Epidermal melanocyte (primary cell): ENCODE results near the gene BCL11A.
A peak's percentile ranks its signal among the peaks of the same experiment; 100 is the strongest.

Experiments
- DNase-seq: peaks from one replicate; pipeline ENCODE4 v3.0.0; 2011; ENCODE audit warnings: low spot score; ENCODE audit not compliant: insufficient read length

BCL11A gene

GRCh38 chr2:60528281-60529020, 25.0 kb downstream of the BCL11A start:
- DNase-seq: no peak

GRCh38 chr2:60527762-60528161, 25.7 kb downstream of the BCL11A start:
- peak; percentile 67 for DNase-seq

DNA sequence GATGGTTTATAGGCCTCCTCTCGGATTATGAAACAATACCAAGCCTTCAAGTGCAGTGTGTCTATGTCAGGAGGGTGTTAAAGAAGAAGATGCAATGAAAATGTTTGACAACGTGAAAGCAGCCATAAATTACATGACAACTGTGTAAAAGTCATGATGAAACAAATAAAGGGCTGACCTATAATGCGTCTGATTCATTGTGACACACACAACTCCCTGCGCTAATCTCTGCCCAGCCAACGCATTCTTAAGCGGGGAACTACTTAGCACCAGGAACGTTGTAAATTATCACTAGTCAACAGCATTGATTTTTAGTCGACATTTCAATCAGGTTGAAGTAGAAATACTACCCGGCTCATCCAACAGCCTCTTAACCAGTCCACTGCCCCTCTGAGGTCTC, 26.8 kb downstream of the BCL11A start:
- DNase-seq: no peak

DNA sequence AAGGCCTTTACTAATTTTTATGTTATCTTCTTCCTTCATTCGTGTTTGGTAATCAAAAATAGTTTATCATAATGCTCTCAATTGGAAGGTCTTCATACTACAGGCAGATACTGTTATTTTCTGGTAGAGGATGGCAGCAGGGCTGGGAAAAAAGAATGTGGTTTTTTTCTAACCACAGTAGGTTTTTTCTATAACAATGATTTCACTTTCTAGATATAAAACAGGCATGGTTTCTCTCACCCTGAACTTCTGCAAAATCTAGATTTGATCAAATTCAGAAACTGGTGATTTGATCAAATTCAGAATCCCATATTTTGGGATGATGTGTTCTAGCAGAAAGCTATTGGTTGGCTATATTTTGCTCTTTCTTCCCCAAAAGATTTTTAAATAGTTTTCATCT, 27.6 kb downstream of the BCL11A start:
- no peak for DNase-seq

DNA sequence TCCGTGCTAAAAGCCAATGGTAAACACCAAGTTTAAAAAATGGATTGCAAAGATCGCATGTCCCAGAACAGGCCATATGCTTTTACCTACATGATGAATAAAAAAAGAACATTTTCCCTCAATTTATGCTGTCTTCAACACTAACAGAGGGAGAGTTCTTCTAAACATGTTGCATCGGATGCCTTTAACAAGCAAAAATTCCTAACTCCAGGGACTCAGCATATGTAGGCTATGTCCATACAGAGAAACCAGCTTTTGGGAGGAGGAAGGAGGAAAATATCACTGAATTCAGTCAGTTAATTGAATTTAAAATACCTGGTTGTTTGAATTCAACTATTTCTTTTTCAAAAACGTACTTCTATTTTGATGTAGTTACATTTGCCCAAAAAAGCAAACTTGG, 28.6 kb downstream of the BCL11A start:
- no peak for DNase-seq

- DNase-seq: no peak
Measured at GRCh38 chr2:60523963-60524362, 29.5 kb downstream of the BCL11A start.

DNA sequence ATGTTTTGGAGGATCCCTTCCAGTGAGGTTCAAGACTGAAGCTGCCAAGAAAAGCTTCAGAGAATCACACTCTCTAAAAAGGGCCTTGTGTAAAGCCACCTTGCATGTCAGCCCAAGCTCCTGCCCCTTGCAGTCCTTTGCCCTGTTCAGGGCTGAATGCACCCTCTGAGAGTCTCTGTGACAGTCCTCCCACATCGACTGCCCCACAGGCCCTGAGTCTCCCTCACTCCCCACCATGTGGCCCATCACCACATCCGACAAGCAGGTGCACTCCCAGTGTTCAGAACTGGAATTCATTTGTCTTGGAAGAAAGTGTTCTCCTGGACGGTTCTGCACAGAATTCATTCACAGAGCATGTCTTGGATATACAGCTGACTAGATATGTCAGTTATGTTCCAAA, 31.0 kb downstream of the BCL11A start:
- DNase-seq: no peak

GRCh38 chr2:60521626-60522025, 31.8 kb downstream of the BCL11A start:
- no peak for DNase-seq

DNA sequence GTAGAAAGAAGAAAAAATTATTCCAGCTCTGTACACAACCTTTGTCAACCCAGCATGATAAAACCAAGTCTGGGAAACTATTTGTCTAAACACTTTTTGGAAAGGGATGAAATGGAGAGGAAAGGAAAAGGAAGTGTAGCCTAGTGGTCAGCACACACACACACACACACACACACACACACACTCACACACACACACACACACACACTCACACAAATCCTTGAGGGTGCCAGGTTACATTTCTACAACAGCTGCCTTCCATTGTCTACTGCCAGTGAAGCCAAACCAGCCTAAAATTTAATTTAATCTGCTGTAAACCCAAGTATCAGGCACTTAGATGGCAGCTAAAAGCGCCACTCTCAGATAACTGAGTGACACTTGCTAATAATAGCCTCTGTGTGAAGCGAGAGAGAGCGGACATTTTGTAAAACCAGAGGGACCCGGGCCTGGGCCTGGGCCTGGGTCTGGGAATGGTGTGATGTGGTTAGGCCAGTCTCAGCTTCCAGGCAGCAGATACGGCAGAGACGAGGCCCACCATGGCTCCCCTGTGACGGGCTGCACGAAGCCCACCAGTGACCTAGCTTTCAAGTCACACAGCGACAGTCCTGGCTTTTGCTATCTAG, 32.4 kb downstream of the BCL11A start:
- no peak for DNase-seq

GRCh38 chr2:60520151-60520876, 33.1 kb downstream of the BCL11A start:
- no peak for DNase-seq

DNA sequence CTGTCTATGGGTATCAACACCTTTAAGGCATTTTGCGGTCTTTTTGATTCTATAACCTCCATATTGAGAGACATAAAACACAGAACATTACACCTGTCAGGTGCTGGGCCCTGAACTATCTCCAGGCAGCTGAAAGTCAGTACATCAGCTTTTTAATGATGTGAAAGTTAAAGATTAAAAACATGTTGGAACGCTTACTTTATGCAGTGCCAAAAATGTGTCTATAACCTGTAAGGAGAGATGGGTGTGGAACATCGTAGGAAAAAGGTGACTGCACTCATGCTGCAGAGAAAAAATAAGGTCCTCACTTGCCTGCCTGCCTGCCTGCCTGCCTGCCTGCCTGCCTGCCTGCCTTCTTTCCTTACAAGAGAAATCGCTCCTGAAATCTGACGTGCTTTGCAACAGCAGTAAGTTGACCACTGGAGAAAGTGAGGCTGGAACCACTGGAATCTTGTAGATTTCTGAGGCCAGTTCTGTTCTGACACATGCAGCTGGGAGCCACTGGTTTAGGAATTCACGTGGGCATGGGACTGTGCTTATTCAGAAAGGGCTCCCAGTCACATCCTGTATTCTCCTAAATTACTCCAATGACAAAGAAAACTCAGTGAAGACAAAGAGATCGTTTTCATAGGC, 34.1 kb downstream of the BCL11A start:
- DNase-seq: no peak

- no peak for DNase-seq
Measured at GRCh38 chr2:60518567-60518966, 34.9 kb downstream of the BCL11A start.

DNA sequence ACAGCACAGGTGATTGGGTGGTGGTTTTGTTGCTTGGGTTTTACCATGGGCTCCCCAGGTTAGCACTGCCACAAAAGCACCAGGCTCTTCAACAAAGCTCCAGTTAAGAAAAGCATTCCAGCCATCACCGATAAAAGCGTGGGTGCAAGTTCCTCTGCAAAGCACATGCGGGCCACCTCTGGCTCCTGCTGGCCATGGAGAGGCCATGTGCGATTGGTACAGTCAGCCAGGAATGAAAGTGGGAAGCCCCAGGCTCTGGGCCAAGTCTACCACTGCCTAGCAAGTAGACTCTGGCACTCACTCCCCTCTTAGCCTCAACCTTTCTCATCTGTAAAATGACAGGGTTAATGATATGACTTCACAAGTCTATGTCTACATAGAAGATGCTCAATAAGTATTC, 36.0 kb downstream of the BCL11A start:
- no peak for DNase-seq

DNA sequence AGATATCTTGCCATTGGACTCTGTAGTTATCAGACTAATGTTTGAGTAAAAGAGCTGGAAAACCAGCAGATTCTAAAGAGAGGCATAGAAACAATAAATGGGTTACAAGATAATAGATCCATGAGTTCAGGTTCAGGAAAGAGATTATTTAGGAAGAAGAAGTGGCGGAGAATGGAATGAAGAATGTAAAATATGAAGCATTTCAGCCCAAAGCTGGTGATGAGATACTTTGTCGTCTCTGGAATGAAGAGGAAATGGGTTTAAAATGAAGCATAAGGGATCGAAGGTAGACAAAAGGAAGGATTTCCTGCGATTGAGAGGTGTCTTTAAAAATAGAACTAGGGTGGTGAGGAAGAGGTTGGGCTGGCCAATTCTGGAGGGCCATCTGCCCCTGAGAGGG, 36.6 kb downstream of the BCL11A start:
- DNase-seq: no peak

DNA sequence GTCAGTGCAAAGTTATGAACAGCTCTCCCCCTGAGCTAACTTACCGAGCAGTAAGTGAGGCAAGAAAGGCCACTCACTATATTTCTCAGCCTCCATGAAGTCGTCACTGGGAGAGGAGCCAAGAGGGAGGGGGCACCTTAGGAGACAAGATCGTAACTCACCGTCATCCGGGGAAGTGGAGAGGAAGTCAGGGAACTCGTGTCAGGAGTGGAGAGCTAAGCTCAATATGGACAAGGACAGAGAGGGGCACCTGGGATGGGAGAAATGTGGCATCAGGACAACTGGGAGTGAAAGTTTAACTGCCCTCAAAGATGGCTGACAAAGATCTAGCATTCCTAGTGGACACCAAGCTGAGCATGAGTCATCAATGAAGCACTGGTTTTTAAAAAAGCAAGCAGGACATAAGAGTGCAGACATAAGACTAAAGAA, 37.1 kb downstream of the BCL11A start:
- DNase-seq: no peak

DNA sequence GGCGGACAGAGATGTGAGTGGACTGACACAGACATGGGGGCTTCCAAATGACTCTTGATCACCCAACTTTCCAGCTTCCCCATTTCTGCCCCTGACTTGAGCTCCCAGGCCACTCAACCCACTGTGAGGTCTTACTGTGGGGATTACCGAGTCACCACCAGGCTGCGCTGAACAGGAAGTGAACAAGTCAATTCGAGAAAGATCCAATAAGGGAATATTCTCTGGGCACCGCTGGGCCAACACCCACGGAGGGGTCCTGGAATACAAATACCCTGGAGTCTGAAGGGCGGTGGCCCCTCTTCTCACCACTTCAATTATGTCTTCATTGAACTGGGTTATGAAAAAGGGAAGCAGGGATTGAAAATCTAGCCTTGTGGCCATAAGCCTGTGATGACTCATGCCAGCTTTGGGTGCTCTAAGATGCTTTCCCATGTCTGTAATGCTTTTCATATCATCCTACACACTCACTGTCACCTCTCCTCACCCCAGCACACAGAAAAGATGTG, 37.7 kb downstream of the BCL11A start:
- DNase-seq: no peak

DNA sequence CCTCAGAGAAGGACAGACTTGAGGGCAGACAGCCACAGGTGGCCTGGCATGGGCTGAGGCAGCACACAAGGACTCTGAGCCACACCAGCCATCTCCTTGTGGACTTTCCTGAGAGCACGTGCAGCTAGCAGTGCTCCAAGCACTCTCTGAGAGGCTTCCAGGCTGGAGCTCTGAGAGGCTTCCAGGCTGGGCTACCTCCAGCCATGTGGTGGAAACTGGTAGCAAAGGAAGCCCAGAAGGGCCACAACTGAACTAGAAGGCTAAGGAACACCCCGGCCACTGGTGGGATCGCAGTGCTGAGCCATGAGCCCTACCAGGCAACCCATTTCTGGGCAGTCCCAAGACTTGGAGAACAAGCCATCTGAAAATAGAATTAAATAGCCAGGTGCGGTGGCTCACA, 39.5 kb downstream of the BCL11A start:
- no peak for DNase-seq

- no peak for DNase-seq
Measured at GRCh38 chr2:60513191-60513590, 40.3 kb downstream of the BCL11A start.

DNA sequence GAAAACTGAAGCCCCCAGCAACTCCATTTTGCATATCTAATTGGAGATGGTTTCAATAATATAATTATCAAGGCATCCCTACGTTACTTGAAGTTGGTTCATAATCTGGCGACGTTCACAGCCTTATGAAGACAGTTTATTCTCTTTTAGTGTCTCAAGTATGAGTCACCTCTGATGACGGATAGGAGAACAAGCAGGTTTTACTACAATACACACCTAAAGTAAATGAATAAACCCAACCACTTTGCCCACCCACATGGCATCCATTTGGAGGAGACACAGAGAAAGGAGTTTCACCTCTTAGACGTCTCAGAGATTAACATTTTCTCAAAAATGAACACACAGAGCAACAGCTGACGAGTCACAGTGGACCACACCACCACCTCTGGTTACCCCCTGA, 40.8 kb downstream of the BCL11A start:
- DNase-seq: no peak

DNA sequence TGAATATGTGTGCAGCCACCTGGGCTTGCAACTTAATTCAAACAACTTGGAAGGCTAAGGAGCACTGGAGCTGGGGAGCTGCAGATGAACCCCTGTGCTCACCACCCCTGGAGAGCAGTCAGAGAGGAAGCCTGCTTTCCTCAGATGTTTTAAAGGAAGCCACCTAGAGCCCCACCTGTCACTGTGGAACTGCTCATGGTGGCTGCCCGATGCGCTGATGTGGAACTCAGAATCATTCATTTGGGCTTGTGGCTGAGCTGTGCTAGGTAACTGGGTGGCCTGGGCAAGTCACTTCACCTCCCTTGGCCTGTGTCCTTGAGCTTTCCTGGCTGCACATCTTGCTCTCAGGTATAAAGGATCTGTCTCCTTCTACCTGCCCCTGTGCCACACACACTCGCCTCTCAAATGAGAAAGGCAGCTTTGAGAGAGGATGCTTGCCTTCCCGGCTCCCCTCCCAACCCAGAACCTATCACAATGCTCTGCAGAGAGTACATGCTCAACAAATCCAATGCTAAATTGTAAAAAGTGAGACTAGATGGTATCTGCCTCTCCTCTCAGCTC, 41.3 kb downstream of the BCL11A start:
- DNase-seq: no peak

GRCh38 chr2:60510713-60511112, 42.7 kb downstream of the BCL11A start:
- no peak for DNase-seq

DNA sequence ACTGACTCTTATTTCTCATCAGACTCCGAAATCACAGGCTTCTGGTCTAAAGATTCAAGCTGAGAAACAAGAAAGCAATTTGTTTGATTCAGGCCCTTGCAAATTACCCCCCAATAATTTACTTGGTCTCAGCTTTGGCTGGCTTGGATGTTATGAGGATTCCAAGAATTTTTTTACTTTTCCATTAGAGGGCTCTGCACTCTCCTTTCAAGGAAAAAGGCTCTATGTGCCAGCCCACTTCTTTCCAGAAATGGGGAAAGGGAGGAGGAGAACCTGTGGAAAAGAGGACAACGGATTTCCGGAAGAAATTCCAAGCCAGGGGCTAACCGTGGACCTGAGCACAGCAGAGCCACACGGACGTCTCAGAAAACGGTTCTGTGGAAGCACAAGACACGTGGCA, 44.4 kb downstream of the BCL11A start:
- no peak for DNase-seq
